UCSD-AML1 (cell line): ENCODE results near the gene STK33.
"Not testable (repeated sequence)": the region's sequence is repeated elsewhere in the genome, so short reads cannot be mapped to it uniquely, and the experiment has no call there.

ENCODE experiments used
- DNase-seq: peaks from one replicate; lab custom pipeline; 2025; ENCODE audit not compliant: unreplicated experiment; lab: John Stamatoyannopoulos, UW

The STK33 gene

GRCh38 chr11:8545698-8546366 lies 48.2 kb downstream of the STK33 start:
- no peak for DNase-seq

- DNase-seq: no peak
Measured at GRCh38 chr11:8544807-8545206, 49.2 kb downstream of the STK33 start.

- DNase-seq: no peak
Measured at GRCh38 chr11:8543278-8543677, 50.8 kb downstream of the STK33 start.

GRCh38 chr11:8541448-8541847 lies 52.6 kb downstream of the STK33 start:
- no peak for DNase-seq

GRCh38 chr11:8533332-8533731 lies 60.7 kb downstream of the STK33 start:
- no peak for DNase-seq

- DNase-seq: no peak
Measured at GRCh38 chr11:8532475-8532874, 61.6 kb downstream of the STK33 start.

GRCh38 chr11:8531982-8532381 lies 62.0 kb downstream of the STK33 start:
- no peak for DNase-seq

GRCh38 chr11:8531312-8531711 lies 62.7 kb downstream of the STK33 start:
- DNase-seq: no peak

- DNase-seq: no peak
Measured at GRCh38 chr11:8527939-8528338, 66.1 kb downstream of the STK33 start.

- no peak for DNase-seq
Measured at GRCh38 chr11:8523396-8523795, 70.6 kb downstream of the STK33 start.

GRCh38 chr11:8512547-8512946 lies 81.5 kb downstream of the STK33 start:
- no peak for DNase-seq

GRCh38 chr11:8503910-8504364 lies 90.1 kb downstream of the STK33 start:
- no peak for DNase-seq

- no peak for DNase-seq
Measured at GRCh38 chr11:8501836-8502235, 92.2 kb downstream of the STK33 start.

GRCh38 chr11:8488395-8488794 lies 105.6 kb downstream of the STK33 start:
- DNase-seq: no peak

GRCh38 chr11:8487261-8487660 lies 106.8 kb downstream of the STK33 start:
- DNase-seq: no peak

GRCh38 chr11:8484251-8484650 lies 109.8 kb downstream of the STK33 start:
- DNase-seq: no peak

GRCh38 chr11:8480858-8481257 lies 113.2 kb downstream of the STK33 start:
- no peak for DNase-seq

GRCh38 chr11:8477680-8478079 lies 116.3 kb downstream of the STK33 start:
- DNase-seq: no peak

GRCh38 chr11:8477151-8477550 lies 116.9 kb downstream of the STK33 start:
- no peak for DNase-seq

- not testable (repeated sequence) for DNase-seq
Measured at GRCh38 chr11:8467806-8468205, 126.2 kb downstream of the STK33 start.

GRCh38 chr11:8467356-8467755 lies 126.7 kb downstream of the STK33 start:
- DNase-seq: not testable (repeated sequence)

GRCh38 chr11:8466884-8467283 lies 127.1 kb downstream of the STK33 start:
- DNase-seq: not testable (repeated sequence)

- DNase-seq: no peak
Measured at GRCh38 chr11:8459711-8460399, 134.2 kb downstream of the STK33 start.
